DMS114 treated with DMSO at 0.1 percent for 48 hours (cell line): Measurements from ENCODE around the gene DBR1.
A peak's percentile ranks its signal among the peaks of the same experiment; 100 is the strongest.

Source experiments
- DNase-seq: peaks from one replicate; lab custom pipeline; 2025; ENCODE audit not compliant: unreplicated experiment; lab: John Stamatoyannopoulos, UW

Gene DBR1

GRCh38 chr3:138124706-138125355 lies 49.9 kb downstream of the DBR1 start:
- no peak for DNase-seq

- no peak for DNase-seq
These were observed 50.5 kb downstream of the DBR1 start for GRCh38 chr3:138124188-138124587.

GRCh38 chr3:138119423-138119766 lies 55.3 kb downstream of the DBR1 start:
- no peak for DNase-seq

GRCh38 chr3:138118612-138119422 lies 55.9 kb downstream of the DBR1 start:
- DNase-seq = peak; percentile 64

- peak; percentile 31 for DNase-seq
These were observed 59.4 kb downstream of the DBR1 start, which contains the start of gene DZIP1L for GRCh38 chr3:138114988-138115971. DZIP1L (minus strand) TSS chr3:138115608; CDS start chr3:138103971, 11,637 bp downstream.

GRCh38 chr3:138114431-138114918 lies 60.2 kb downstream of the DBR1 start:
- no peak for DNase-seq

GRCh38 chr3:138113326-138113725 lies 61.4 kb downstream of the DBR1 start:
- DNase-seq = no peak

- DNase-seq = no peak
These were observed 62.4 kb downstream of the DBR1 start for GRCh38 chr3:138112362-138112761.
